ENCODE data around the gene LINGO4. TPM values are rescaled to one million over a fixed set of nuclear protein-coding genes. Genes with fewer than 3 reads are reported as not detected.

The LINGO4 gene
- total and polyA plus RNA-seq, 2 of the 13 experiments (the other 11 are each of a cell fraction or from before 2014, with no cell fraction given) = 0.02 to 0.05 TPM

DNA sequence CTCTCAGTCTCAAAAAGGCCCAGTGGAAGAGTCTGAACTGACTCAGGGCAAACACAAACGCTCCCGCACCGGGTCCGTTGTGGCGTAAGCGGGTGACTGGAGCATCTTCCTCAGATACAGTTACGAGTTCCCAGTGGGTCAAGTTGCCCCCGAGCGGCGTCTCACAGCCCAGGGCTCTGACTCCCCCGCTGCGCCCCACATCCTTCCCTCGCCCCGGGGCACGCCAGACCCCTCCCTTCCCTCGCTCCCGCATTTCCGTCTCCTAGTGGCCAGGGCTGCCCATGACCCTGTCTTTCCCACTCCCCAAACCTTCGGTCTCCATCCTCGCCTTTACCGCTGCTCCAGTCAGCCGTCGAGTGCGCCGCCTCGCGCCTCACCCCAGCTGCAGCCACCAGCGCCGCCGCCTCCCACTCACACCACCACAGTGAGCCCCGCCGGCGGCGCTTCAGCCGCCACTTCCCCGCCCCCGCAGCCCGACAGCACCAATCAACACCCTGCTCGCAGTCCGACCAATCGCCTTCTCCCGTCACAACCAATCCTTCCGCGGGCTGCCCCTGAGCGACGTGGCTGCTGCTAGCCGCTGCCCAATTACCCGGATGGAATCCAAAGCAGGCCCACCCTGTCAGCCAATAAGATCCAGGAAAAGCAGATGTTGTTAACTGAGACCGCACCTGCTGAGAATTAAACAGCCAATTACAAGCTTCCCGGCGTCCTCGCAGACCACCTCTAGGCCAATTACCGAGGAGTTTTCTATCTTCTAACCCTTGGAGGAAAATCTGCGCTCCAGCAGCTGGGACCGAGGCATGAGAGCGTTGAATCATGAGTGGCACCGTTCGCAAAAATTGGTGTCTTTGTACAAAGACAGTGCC lies 14.9 kb downstream of the LINGO4 start, which contains the start of gene TDRKH (continued):
- TF ChIP-seq, protein P1, sequence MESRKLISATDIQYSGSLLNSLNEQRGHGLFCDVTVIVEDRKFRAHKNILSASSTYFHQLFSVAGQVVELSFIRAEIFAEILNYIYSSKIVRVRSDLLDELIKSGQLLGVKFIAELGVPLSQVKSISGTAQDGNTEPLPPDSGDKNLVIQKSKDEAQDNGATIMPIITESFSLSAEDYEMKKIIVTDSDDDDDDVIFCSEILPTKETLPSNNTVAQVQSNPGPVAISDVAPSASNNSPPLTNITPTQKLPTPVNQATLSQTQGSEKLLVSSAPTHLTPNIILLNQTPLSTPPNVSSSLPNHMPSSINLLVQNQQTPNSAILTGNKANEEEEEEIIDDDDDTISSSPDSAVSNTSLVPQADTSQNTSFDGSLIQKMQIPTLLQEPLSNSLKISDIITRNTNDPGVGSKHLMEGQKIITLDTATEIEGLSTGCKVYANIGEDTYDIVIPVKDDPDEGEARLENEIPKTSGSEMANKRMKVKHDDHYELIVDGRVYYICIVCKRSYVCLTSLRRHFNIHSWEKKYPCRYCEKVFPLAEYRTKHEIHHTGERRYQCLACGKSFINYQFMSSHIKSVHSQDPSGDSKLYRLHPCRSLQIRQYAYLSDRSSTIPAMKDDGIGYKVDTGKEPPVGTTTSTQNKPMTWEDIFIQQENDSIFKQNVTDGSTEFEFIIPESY (CRISPR knock-in tag; IDR thresholded peaks at IDR 0.05) = no peak
- TF ChIP-seq ZNF296 (CRISPR knock-in tag; conservative IDR thresholded peaks at IDR 0.05) = 0 out of 2 replicates have a peak, but pooled peaks have one; percentile 45
- no peak; the same call in 1 of the 2 replicates for TF ChIP-seq JDP2 (CRISPR knock-in tag; IDR thresholded peaks at IDR 0.05; ENCODE audit: borderline replicate concordance)
- TF ChIP-seq KLF6 (CRISPR knock-in tag; IDR thresholded peaks at IDR 0.05) = peak; percentile 84; the same call in 1 of the 2 replicates
- TF ChIP-seq ZNF747 (CRISPR knock-in tag; IDR thresholded peaks at IDR 0.05; ENCODE audit: borderline replicate concordance) = peak; percentile 95; the same call in 1 of the 2 replicates
- TF ChIP-seq NFKB2 (CRISPR knock-in tag; IDR thresholded peaks at IDR 0.05; ENCODE audit: borderline replicate concordance) = peak; percentile 87
- no peak for TF ChIP-seq ZNF20 (CRISPR knock-in tag; IDR thresholded peaks at IDR 0.05)
- TF ChIP-seq, protein P2, sequence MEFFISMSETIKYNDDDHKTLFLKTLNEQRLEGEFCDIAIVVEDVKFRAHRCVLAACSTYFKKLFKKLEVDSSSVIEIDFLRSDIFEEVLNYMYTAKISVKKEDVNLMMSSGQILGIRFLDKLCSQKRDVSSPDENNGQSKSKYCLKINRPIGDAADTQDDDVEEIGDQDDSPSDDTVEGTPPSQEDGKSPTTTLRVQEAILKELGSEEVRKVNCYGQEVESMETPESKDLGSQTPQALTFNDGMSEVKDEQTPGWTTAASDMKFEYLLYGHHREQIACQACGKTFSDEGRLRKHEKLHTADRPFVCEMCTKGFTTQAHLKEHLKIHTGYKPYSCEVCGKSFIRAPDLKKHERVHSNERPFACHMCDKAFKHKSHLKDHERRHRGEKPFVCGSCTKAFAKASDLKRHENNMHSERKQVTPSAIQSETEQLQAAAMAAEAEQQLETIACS (CRISPR knock-in tag; IDR thresholded peaks at IDR 0.05) = no peak
- TF ChIP-seq SRSF1 (optimal IDR thresholded peaks at IDR 0.05; ENCODE audit: low read depth, low read length) = no peak
- TF ChIP-seq ZNF558 (CRISPR knock-in tag; IDR thresholded peaks at IDR 0.05; ENCODE audit: borderline replicate concordance) = peak; percentile 87; the same call in 1 of the 2 replicates
- TF ChIP-seq MTA1 (CRISPR knock-in tag; IDR thresholded peaks at IDR 0.05; ENCODE audit: borderline replicate concordance) = peak; percentile 51; the same call in 1 of the 2 replicates
- TF ChIP-seq, protein P3, sequence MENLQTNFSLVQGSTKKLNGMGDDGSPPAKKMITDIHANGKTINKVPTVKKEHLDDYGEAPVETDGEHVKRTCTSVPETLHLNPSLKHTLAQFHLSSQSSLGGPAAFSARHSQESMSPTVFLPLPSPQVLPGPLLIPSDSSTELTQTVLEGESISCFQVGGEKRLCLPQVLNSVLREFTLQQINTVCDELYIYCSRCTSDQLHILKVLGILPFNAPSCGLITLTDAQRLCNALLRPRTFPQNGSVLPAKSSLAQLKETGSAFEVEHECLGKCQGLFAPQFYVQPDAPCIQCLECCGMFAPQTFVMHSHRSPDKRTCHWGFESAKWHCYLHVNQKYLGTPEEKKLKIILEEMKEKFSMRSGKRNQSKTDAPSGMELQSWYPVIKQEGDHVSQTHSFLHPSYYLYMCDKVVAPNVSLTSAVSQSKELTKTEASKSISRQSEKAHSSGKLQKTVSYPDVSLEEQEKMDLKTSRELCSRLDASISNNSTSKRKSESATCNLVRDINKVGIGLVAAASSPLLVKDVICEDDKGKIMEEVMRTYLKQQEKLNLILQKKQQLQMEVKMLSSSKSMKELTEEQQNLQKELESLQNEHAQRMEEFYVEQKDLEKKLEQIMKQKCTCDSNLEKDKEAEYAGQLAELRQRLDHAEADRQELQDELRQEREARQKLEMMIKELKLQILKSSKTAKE (CRISPR knock-in tag; IDR thresholded peaks at IDR 0.05; ENCODE audit: borderline replicate concordance) = peak; percentile 65; the same call in 1 of the 2 replicates
- TF ChIP-seq MAFF (IDR thresholded peaks at IDR 0.05; ENCODE audit: low read depth, low read length) = no peak
- TF ChIP-seq DMAP1 (CRISPR knock-in tag; IDR thresholded peaks at IDR 0.05) = no peak
- no peak for TF ChIP-seq SP1 (IDR thresholded peaks at IDR 0.05)
- peak; percentile 43; the same call in 1 of the 2 replicates for TF ChIP-seq SP1 (CRISPR knock-in tag; IDR thresholded peaks at IDR 0.05)
- 0 out of 2 replicates have a peak, but pooled peaks have one; percentile 45 for TF ChIP-seq ZNF441 (CRISPR knock-in tag; IDR thresholded peaks at IDR 0.05; ENCODE audit: borderline replicate concordance)
- peak; percentile 80 for TF ChIP-seq SPEN (CRISPR knock-in tag; IDR thresholded peaks at IDR 0.05; ENCODE audit: low read depth)
- TF ChIP-seq, protein P4, sequence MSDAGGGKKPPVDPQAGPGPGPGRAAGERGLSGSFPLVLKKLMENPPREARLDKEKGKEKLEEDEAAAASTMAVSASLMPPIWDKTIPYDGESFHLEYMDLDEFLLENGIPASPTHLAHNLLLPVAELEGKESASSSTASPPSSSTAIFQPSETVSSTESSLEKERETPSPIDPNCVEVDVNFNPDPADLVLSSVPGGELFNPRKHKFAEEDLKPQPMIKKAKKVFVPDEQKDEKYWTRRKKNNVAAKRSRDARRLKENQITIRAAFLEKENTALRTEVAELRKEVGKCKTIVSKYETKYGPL (CRISPR knock-in tag; IDR thresholded peaks at IDR 0.05) = peak; percentile 68; the same call in 1 of the 2 replicates
- TF ChIP-seq ZBTB42 (CRISPR knock-in tag; IDR thresholded peaks at IDR 0.05) = 0 out of 2 replicates have a peak, but pooled peaks have one; percentile 61
- TF ChIP-seq, protein P5, sequence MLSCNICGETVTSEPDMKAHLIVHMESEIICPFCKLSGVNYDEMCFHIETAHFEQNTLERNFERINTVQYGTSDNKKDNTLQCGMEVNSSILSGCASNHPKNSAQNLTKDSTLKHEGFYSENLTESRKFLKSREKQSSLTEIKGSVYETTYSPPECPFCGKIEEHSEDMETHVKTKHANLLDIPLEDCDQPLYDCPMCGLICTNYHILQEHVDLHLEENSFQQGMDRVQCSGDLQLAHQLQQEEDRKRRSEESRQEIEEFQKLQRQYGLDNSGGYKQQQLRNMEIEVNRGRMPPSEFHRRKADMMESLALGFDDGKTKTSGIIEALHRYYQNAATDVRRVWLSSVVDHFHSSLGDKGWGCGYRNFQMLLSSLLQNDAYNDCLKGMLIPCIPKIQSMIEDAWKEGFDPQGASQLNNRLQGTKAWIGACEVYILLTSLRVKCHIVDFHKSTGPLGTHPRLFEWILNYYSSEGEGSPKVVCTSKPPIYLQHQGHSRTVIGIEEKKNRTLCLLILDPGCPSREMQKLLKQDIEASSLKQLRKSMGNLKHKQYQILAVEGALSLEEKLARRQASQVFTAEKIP (CRISPR knock-in tag; IDR thresholded peaks at IDR 0.05; ENCODE audit: borderline replicate concordance) = no peak

Measured in HepG2 (cell line).